OCI-LY1 (cell line): ENCODE results near the gene NUCB2.

Source experiments
- EZH2 ChIP-seq: fragments of 200-600 bp; sonication (generic), shearing (Covaris generic); IDR thresholded peaks from 2 replicates; pipeline ENCODE4 v1.8.0; 2017; ENCODE audit warnings: borderline replicate concordance, mixed run types, mild to moderate bottlenecking, antibody characterized with exemption, low read length, moderate library complexity, mixed read lengths
- TF ChIP-seq, protein P1 (sequence below): fragments of 200-600 bp; sonication (generic), shearing (Covaris generic); IDR thresholded peaks from 2 replicates; pipeline ENCODE4 v1.5.1; 2017; ENCODE audit warnings: mild to moderate bottlenecking, antibody characterized with exemption, low read length, moderate library complexity, mixed read lengths

- TF ChIP-seq, protein P1, sequence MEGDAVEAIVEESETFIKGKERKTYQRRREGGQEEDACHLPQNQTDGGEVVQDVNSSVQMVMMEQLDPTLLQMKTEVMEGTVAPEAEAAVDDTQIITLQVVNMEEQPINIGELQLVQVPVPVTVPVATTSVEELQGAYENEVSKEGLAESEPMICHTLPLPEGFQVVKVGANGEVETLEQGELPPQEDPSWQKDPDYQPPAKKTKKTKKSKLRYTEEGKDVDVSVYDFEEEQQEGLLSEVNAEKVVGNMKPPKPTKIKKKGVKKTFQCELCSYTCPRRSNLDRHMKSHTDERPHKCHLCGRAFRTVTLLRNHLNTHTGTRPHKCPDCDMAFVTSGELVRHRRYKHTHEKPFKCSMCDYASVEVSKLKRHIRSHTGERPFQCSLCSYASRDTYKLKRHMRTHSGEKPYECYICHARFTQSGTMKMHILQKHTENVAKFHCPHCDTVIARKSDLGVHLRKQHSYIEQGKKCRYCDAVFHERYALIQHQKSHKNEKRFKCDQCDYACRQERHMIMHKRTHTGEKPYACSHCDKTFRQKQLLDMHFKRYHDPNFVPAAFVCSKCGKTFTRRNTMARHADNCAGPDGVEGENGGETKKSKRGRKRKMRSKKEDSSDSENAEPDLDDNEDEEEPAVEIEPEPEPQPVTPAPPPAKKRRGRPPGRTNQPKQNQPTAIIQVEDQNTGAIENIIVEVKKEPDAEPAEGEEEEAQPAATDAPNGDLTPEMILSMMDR, result no peak
- TF ChIP-seq EZH2, result no peak
Measured at GRCh38 chr11:17313349-17314231, 37.1 kb downstream of the NUCB2 start.
